ENCODE data around the gene MACROD2. TPM values are rescaled to one million over a fixed set of nuclear protein-coding genes. Genes with fewer than 3 reads are reported as not detected.

Gene MACROD2
- total and polyA plus RNA-seq, 11 donors = 0.54 to 5.4 (median 2.4) TPM

DNA sequence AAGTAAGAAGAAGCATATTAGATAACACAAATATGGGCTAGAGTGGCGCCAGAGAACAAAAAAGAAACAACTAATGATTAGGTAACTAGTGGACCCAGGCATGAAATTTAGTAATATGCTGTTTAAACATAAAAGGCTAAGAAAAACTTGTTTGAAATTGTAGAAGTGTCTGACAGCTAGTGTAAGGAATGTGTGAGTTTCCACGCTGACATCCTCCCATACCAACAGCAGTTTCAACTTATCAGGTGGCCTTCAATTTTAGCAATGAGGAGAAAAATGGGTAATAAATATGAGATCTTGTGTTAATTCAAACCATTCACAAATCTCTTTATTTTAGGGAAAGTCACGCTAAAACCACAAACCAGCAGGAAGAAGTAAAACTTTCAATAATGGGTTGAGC lies 782.3 kb downstream of the MACROD2 start:
- no peak for DNase-seq
- H3K27ac ChIP-seq = no peak overlapping the region
- TF ChIP-seq POLR2A (IDR thresholded peaks at IDR 0.05) = no peak
- TF ChIP-seq, protein P1, sequence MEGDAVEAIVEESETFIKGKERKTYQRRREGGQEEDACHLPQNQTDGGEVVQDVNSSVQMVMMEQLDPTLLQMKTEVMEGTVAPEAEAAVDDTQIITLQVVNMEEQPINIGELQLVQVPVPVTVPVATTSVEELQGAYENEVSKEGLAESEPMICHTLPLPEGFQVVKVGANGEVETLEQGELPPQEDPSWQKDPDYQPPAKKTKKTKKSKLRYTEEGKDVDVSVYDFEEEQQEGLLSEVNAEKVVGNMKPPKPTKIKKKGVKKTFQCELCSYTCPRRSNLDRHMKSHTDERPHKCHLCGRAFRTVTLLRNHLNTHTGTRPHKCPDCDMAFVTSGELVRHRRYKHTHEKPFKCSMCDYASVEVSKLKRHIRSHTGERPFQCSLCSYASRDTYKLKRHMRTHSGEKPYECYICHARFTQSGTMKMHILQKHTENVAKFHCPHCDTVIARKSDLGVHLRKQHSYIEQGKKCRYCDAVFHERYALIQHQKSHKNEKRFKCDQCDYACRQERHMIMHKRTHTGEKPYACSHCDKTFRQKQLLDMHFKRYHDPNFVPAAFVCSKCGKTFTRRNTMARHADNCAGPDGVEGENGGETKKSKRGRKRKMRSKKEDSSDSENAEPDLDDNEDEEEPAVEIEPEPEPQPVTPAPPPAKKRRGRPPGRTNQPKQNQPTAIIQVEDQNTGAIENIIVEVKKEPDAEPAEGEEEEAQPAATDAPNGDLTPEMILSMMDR (IDR thresholded peaks at IDR 0.05) = no peak
- H3K4me3 ChIP-seq = no peak overlapping the region
- H3K4me1 ChIP-seq = no peaks in the 10 kb centered on the region
- H3K27me3 ChIP-seq = no peaks in the 10 kb centered on the region
- intact Hi-C loops (cut with DNase I) = no loop called here
- H3K36me3 ChIP-seq = no peaks in the 10 kb centered on the region
- 76 to 86% (median 84%) methylated on average over 3 of the region's 3 CpGs for WGBS, 4 donors
- ATAC-seq = no peak
- no peaks in the 10 kb centered on the region for H3K9me3 ChIP-seq

DNA sequence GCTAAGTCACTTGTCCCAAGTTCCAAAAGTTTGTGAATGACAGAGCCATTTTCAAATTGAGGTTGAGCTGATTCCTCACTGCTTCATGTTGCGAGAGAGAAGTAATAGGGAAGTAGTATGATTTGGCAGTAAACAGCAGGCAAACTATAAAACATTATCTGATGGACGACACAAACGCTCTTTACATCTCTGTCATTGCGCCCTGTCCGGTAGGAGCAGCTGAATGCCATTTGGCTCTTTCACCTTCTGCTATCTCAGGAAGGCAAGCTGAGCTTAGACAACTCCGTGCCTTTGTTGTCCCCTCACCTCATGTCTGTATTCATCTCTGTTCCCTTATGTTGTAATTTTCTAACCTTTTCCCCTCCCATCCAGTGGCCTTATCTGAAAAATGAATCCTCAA lies 782.8 kb downstream of the MACROD2 start:
- Histone ChIP-seq H3K9me3 (no peaks in the 10 kb centered on the region), H3K27ac (no peak overlapping the region), H3K36me3 (no peaks in the 10 kb centered on the region), H3K4me1 (no peaks in the 10 kb centered on the region), H3K27me3 (no peaks in the 10 kb centered on the region), H3K4me3 (no peak overlapping the region)
- ATAC-seq (no peak), DNase-seq (no peak)
- TF ChIP-seq, protein P1 (IDR thresholded peaks at IDR 0.05) = no peak
- TF ChIP-seq POLR2A (IDR thresholded peaks at IDR 0.05) = no peak
- 73 to 76% (median 75%) methylated on average over 6 of the region's 6 CpGs for WGBS, 4 donors
- intact Hi-C loops (cut with DNase I) = no loop called here

DNA sequence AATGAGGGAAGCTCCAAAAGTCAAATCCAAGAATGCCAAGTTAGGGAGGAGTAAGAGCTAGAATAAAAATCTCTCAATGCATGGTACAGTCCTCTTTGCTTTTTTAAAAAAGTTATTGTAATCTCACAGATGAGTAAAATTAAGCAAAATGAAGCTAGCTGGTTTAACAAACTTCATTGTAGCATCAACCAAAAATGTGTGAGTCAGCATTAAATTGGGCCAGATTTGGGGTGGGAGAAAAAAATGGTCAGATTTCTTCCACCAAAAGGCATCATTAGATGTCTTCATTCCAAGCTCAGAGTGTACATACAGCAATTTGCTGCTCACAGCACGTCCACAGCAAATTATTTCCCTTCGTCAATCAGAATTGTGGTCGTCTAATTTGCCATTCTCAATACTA lies 783.6 kb downstream of the MACROD2 start:
- TF ChIP-seq, protein P1 (IDR thresholded peaks at IDR 0.05) = no peak
- no peak for TF ChIP-seq POLR2A (IDR thresholded peaks at IDR 0.05)
- H3K4me1 ChIP-seq = no peaks in the 10 kb centered on the region
- WGBS, 4 donors = 83 to 87% (median 84%) methylated on average over 3 of the region's 3 CpGs
- H3K27ac ChIP-seq = no peak overlapping the region
- no peak overlapping the region for H3K4me3 ChIP-seq
- H3K9me3 ChIP-seq = no peaks in the 10 kb centered on the region
- intact Hi-C loops (cut with DNase I) = no loop called here
- H3K36me3 ChIP-seq = no peaks in the 10 kb centered on the region
- no peak for DNase-seq
- H3K27me3 ChIP-seq = no peaks in the 10 kb centered on the region
- ATAC-seq = no peak

DNA sequence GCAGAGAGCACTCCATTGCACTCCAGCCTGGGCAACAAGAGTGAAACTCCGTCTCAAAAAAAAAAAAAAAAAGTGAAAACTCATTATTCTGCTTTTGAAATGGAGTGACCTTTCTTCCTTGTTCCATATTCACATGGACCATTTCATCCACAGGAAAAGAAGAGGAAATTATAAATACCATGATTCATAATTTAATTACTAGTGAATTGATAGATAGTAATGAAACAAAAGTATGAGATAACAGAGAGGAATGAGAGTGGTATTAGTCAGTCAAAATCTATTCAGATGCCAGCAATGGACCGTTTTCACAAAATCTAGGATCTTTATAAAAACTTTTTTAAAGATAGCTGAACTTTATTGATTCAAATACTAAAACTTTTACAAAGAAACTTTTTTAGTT lies 785.2 kb downstream of the MACROD2 start:
- ATAC-seq (no peak), DNase-seq (no peak)
- TF ChIP-seq, protein P1 (IDR thresholded peaks at IDR 0.05) = no peak
- no peak for TF ChIP-seq POLR2A (IDR thresholded peaks at IDR 0.05)
- Histone ChIP-seq H3K36me3 (no peaks in the 10 kb centered on the region), H3K4me1 (no peaks in the 10 kb centered on the region), H3K27me3 (no peaks in the 10 kb centered on the region), H3K27ac (no peak overlapping the region), H3K9me3 (no peaks in the 10 kb centered on the region), H3K4me3 (no peak overlapping the region)
- intact Hi-C loops (cut with DNase I) = no loop called here
- WGBS, 4 donors = 69 to 80% (median 76%) methylated on average over 2 of the region's 2 CpGs
